GM19463 (cell line): ENCODE results near the gene ARIH1.

Experiments
- ATAC-seq: cut with Tn5 transposase; IDR thresholded peaks from one replicate; pipeline ENCODE4 v1.9.1; 2021; ENCODE audit warnings: mild to moderate bottlenecking, moderate library complexity; ENCODE audit not compliant: unreplicated experiment

Gene ARIH1

DNA sequence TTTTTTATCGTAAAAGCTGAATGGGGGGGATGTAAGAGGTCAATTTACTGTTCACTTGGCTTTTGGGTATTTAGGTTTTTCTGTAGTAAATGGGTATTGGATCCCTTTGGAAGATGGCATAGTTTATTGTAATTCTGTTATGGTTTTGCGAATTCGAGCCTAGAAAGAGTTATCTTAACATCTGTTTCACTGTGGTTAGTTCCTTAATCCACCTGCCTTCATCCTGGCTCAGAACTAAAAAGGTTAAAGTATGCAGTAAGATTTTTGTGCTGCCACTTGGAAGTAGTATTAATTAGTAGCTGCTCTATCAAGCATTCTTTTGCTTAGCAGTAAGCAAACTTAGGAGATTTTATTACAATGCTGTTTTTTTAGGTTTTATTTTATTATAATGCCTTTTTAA is 62.4 kb downstream of the ARIH1 start:
- no peak for ATAC-seq

DNA sequence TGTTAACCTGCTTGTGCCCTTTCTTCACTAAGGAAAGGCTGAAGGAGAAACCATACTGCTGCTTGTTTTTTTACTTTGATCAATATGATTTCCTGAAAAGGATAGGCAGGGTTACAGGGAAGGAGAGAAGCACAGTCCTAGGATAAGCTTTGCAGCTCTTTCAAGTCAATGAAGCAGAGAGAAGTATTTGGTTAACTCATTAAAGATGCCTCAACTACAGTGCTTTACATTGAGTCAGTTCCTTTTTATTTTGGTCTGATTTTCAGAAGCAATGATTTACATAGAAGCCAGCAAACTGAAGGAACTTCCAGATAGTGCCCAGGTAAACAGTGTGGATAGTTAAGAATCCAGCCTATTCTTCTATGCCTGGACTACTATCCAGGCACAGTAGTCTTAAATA is 64.8 kb downstream of the ARIH1 start:
- ATAC-seq = no peak

DNA sequence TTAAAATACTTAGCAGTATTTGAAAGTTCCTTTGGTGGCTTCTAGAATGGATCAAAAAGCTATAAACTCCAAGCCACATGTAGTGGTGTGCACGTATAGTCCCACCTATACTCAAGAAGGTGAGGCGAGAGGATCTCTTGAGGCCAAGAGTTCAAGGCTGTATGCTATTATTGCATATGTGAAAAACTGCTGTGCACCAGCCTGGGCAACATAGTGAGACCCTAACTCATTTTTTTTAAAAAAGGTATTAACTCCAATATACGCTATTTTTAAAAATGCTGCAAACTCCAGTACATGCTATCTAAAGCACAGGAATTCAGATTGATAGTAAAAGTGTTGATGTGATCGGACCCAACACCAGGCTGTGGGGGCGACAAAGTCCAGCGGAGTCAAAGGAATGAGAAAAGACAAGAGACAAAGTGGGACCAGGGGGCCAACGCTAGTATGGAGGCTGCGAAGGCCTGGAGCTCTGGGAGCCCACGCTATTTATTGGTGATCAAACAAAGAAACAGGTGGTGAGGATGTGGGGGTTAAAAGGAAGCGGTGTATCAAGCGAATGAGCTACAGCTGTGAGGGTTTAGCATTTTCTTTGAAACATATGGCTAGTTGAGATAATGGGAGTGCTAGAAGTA is 66.6 kb downstream of the ARIH1 start:
- no peak for ATAC-seq

DNA sequence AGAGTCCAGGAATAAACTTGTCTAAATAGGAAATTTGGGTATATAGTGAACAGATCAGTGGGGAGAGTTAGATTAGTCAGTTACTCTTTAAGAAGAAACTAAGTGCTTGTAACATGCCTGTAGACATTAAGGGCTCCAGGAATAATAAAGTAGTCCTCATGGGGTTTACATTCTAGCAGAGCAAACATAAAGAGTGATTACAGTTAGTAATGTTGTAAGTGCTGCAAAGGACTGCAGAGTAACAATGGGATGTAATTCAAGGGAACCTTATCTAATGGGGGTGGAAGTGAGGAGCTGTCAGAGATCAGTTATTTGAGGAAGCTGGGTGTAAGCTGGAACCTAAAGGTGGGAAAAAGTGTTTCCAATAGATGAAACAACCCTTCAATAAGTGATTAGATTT is 67.5 kb downstream of the ARIH1 start:
- ATAC-seq = no peak

DNA sequence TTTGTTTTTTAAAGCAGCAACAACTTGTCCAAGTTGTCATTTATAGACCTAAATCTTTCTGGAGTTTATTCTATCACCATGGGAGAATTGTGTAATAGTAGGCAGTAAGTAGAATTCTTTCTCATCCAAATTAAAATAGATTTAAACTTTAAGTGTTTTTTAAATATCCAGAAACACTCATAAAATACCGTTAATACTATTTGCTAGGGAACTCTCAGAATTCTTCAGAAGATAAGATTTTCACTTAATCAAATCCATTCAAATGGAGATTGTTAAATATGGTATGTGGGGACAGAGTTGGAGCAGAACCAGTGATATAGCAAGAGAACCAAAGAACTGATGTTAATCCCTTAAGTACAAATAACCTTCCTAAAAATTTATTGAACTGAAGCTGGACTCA is 71.0 kb downstream of the ARIH1 start:
- no peak for ATAC-seq

DNA sequence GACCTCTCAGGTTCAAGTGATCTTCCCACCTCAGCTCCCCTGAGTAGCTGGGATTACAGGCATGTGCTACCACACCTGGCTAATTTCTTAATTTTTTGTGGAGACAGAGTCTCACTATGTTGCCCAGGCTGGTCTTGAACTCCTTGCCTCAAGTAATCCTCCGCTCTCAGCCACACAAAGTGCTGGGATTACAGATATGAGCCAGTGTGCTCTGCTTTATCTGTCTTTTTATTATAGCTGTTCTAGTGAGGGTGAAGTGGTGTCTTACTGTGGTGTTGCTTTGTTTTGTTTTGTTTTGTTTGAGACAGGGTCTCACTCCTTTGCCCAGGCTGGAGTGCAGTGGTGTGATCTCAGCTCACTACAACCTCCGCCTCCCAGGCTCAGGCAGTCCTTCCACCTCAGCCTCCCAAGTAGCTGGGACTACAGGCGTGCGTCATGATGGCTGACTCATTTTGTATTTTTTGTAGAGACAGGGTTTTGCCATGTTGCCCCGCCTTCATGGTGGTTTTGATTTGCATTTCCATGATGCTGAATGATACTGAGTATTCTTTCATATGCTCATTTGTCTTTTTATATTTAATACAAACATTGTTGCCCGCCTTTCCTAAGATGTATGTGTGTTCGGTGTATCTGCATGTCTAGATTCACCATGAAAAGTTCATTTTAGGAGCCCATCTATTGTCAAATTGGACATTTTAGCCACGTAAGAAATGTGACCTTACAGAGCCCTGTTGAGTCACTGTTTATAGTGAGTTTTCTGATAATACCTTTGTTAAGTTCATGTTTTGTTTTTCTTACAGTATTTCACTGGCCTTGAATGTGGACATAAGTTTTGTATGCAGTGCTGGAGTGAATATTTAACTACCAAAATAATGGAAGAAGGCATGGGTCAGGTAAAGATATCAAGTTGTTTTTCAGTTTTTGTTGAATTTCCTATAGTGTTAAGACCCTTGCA is 80.6 kb downstream of the ARIH1 start:
- ATAC-seq = no peak

DNA sequence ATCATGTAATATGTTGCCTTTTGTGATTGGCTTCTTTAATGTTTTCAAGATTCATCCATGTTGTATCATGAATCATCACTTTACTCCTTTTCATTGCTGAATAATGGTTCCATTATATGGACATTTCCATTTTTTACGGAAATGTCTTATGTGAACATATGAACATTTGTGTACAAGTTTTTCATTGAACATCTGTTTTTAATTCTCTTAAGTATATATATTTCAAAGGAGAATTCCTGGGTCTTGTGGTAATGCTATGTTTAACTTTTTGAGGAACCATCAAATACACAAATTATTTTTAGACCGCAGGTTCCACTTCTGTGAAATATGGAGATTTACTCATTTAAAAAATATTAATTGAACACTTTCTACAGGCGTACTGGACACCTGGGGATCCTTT is 85.7 kb downstream of the ARIH1 start:
- no peak for ATAC-seq

DNA sequence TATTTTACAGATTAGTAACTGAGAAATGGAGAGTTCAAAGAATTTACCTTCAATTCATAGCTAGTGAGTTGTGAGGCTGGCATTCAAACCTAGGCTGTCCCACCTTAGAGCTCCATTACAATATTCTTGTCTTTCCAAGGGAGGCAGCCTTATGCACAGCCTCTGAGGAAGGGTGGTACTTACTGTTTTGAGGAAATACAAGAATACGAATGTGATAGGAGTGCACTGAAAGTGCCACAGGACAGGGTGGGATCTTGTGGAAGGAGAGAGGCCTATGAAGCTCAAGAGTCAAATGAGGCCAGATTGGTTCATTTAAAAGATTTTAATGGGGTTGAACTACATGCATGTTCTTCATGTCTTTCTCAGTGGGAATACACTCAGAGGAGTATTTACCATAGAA is 86.3 kb downstream of the ARIH1 start:
- no peak for ATAC-seq

DNA sequence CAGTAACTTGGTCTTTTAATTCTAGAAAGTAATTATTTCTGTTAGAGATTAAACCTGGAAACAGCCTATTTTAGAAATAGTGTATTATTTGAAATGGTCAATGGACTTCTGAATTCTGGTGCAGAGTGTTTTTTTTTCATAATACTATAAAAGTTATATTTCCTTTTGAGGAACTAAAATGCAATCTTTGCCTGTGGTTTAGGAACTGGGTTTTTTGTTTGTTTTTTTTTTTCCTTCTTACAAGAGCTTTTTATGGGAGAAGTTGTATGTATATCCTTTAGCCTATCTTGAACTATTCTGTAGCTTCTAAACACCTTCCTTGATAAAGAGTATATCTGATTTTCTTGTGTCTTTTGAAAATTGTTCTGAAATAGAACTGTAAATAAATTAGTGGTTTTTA is 88.3 kb downstream of the ARIH1 start:
- ATAC-seq = no peak

DNA sequence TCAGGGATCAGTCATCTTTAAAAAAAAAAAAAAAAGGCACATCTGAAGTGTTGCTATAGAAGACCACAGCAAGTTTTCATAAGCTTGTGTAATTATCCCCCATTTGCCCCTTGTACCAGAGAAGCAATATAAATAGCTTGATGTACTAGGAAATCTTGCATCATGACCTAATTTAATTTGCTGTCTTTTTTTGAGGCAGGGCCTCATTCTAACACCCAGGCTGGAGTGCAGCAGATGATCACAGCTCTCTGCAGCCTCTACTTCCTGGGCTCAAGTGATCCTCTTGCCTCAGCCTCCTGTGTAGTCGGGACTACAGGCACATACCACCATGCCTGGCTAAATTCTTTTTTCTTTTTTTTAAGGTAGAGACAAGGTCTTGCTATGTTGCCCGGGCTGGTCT is 88.7 kb downstream of the ARIH1 start:
- no peak for ATAC-seq

DNA sequence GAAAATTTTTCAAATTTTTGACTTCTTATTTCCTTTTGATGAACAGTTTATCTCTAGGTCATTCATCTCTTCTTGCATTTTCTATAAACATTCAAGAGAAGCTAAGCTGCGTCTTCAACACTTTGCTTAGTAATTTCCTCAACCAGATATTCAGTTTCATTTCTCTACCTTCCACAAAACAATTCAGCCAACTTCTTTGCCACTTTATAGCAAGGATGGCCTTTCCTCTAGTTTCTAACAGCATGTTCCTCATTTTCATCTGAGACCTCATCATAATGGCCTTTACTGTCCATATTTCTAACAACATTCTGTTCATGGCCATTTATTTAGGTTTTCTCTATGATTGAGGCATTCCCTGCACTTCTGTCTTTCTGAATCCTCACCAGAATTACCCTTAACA is 90.0 kb downstream of the ARIH1 start:
- ATAC-seq = no peak

DNA sequence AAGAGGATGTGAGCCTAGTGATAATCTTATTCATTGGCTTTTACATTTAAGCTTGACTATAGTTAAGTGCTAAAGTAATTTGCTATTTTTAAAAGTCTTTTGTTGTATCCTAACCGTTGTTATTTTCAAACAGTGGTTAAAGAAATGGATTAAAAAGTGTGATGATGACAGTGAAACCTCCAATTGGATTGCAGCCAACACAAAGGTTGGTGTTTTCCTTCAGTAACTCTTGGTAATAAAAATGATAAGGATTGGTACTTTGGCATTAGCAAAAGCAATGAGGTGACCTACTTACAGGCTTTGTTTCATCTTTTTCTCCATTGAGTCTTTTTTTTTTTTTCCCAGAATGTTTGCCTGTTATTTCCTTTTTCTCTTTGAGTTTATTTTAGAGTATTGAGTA is 92.8 kb downstream of the ARIH1 start:
- ATAC-seq = no peak

DNA sequence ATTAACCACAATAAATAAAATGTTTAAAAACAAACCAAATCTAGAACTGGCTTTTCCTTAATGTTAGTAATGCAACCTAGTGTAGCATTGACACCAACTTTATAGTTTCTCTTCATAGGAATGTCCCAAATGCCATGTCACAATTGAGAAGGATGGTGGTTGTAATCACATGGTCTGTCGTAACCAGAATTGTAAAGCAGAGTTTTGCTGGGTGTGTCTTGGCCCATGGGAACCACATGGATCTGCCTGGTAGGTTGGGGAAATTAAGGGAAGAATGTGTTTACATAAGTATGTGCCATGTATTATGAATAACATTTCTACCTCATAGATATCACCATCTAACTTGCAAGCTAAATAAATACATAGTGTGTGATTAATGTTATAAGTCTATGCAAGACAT is 95.9 kb downstream of the ARIH1 start:
- ATAC-seq = no peak

DNA sequence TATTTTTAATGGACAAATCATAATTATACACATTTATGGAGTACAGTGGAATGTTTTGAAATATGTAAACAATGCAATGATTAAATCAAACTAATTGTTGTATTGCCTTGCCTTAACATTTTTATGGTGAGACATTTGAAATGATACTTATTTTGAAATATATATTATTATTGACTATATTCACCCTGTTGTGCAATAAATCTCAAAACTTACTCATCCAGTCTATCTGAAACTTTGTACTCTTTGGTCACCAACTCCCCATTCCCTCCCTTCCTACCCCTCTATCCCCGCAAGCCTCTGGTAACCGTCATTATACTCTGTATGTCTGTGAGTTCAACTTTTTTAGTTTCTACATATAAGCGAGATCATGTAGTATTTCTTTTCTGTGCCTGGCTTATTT is 105.7 kb downstream of the ARIH1 start:
- ATAC-seq = no peak

DNA sequence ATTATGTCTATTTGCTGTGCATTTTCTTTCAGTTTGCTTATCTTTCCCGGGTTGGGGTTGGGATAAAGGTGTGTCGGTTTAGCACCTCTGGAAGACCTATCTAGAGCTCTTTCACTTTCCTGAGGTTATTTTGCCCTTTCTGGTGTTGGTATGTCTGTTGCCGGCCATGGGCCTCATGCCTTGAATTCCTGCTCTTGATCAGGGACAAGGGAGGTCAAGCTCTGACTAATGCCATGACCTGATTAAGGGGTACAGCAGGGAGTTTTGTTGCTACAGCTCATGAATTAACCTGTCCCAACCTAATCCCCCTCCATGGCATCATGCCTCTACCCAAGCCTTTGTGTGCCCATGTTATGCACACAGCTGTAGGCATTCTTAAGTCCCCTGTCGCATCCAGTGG is 109.9 kb downstream of the ARIH1 start:
- ATAC-seq = no peak

DNA sequence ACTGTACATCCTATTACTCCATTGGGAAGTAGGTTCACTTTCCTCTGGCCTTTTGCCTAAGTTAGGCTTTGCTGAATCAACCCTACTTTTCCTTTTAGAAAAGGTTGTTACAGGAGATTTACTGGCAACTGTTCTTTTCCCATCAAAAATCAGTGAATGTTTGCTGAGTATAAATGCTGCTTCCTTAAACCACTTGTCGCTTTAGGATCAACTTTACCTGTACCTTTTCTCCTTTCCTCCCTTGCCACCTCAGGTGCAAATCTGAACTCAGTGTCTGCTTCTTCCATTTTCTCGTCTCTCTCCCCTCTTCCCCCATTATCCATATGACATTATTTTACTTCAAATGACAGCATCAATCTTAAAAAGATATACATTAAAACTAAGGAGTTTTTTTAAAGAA is 110.9 kb downstream of the ARIH1 start:
- ATAC-seq = no peak

DNA sequence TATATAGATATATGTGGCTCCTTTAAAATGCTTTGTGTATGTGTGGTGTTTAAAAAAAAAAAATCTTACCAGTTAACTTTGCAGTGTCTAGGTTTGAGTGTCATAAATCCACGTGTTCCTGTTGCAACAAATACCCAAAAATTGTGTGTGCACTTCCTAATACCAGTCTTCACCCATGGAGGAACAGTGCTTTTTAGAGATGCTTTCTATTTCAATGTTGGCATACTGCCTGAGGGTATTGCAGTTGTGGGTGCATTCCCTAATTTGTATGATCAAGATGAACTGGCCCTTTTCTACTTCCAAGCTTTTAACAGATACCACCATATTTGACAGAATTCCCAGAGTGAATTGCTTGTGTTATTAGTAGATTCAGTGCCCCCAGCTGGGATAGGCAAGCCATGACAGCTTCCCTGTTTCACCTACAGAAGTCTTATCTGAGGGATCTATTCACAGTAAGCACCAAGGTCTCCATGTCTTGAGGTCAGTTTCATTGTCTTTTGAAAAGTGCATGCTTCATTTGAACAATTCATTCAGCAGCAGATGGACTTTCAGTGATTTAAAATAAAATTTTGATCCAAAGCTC is 111.4 kb downstream of the ARIH1 start:
- no peak for ATAC-seq

DNA sequence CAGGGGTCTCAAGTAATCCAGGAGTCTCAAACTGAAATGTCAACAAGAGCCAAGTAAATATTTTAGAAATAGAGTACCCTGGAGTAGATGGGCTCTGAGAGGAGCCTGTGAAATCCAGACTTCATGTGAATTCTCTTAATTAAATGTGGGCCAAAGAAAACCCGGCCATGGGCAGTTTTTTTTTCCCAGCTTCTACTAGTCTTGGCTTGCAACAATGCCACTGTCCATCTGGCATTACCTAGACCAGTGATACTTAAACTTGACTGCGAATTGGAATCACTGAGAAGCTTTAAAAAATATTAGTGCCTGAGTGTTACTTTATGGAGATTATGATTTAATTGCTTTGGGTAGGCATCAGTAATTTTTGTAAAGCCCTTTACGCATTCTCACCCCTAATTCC is 114.0 kb downstream of the ARIH1 start:
- ATAC-seq = no peak

DNA sequence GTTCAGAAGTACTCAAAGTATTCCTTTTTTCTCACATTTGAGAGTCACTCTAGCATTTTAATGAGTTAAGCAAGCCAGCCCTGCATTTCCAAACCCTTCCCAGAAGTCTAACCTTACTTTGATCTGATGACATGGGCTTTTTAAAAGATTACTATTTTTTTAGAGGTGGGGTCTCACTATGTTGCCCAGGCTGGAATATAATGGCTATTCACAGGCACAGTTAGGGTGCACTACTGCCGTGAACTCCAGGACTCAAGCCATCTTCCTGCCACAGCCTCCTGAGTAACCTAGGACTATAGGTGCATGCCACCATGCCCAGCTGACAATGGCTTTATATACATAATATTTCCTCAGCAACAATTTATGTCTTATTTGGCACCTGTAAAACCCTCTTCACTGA is 116.3 kb downstream of the ARIH1 start:
- no peak for ATAC-seq

DNA sequence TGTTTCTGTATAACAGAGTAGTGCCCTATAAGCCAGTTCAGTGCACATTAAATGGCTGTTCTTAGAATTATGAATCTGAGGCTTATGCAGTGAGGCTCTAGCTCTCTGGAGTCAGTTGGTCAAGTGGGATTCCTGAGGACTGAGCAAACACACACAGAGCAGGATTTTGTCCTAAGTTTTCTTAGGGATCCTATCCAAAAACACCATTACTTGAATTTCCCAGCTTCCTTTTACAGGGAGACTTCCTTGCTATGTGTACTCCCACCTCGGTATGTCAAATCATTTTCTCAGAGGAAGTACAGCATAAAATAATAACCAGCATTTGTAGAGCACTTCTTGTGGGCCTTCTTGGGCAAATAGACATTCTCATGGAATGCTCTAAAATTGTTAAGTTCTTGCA is 117.2 kb downstream of the ARIH1 start:
- ATAC-seq = no peak

DNA sequence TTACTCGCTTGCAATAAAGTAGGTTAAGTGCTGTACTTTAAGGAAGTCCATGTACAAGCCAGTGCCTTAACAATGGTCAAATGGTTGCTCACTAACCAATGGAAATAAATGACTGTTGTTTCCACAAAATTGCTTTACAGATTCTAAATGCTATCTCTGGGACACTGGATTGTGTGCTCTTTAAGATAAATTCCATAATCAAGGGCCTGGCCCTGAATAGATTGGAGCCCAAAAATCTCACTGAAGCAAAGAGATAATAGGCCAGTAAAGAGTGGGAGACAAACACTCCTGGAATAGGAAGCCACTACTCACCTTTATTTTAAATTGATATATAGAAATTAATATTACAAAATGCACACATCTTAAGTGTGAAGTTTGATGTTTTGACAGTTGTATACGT is 118.0 kb downstream of the ARIH1 start:
- ATAC-seq = no peak

DNA sequence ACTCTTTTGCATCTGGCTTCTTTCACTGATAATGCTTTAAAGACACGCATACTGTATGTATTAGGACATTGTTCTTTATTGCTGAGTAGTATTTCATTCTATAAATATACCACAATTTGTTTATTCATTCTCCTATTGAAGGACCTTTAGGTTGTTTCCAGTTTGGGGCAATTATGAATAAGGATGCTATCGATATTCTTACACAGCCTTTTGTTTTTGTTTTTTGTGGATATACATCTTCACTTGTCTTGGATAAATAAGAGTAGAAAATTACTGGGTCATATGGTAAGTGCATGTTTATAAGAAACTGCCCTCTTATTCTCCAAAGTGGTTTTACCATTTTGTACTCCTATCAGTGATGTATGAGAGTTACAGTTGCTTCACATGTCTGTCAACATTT is 118.5 kb downstream of the ARIH1 start:
- ATAC-seq = no peak
